K562 (cell line): ENCODE data around the gene LONP1. TPM values are rescaled to one million over a fixed set of nuclear protein-coding genes. Genes with fewer than 3 reads are reported as not detected.

Experiments used
- ATAC-seq: fragments of 200-7000 bp; cut with Tn5 transposase; 3 replicates; pipeline ENCODE4 v1.9.1; 2020; ENCODE audit warnings: moderate library complexity
- BruUV-seq: library from RNA; stranded (reverse); fragments of 400-500 nt; replicated peaks from 2 replicates; lab custom pipeline; 2021; lab: Mats Ljungman, UMichigan
- CTCF ChIA-PET: fragments of 300-600 bp; formaldehyde crosslinking; extraction: SDS; loops from one replicate; lab custom pipeline; 2021; ENCODE audit warnings: low intra/inter-chr PET ratio; lab: Yijun Ruan, JAX
- POLR2A ChIA-PET: fragments of 300-600, 350-650 bp; sonication (Branson Sonifier 250); formaldehyde crosslinking; extraction: SDS; loops from one replicate; lab custom pipeline; 2021; ENCODE audit warnings: antibody characterized with exemption, inconsistent platforms; lab: Yijun Ruan, JAX
- DNase-seq, 4 experiments: peaks; one replicate each; pipeline versions ENCODE4 v3.0.0 to v3.0.0-alpha.2; 2011 to 2018; ENCODE audit warnings: low spot score in 3 of 4, mixed read lengths in 3 of 4; ENCODE audit errors: extremely low read depth in 1 of 4
- FAIRE-seq: peaks from 2 replicates; lab custom pipeline; 2011; peaks lifted over from hg19 to GRCh38; lab: Jason Lieb, UNC
- H2AFZ ChIP-seq: 2 replicates; pipeline ENCODE4 v1.6.0; 2011; ENCODE audit warnings: low read depth, low read length, control low read depth, inconsistent platforms
- H3K27ac ChIP-seq: fragments of 200-600 bp; 3 replicates; pipeline ENCODE4 v1.8.0; 2011; ENCODE audit warnings: low read depth, mild to moderate bottlenecking, control low read depth, inconsistent platforms, low read length, moderate library complexity, mixed read lengths; ENCODE audit errors: extremely low read depth
- H3K27me3 ChIP-seq, 2 experiments: fragments of 300-600 bp in 1 of 2; 2 replicates in 1 of 2; 3 replicates in 1 of 2; pipeline versions ENCODE4 v1.6.0 to v1.8.0; 2011; ENCODE audit warnings: inconsistent platforms in 2 of 2, low read length in 2 of 2, mild to moderate bottlenecking in 1 of 2, mixed read lengths in 1 of 2, moderate library complexity in 1 of 2; ENCODE audit not compliant: control insufficient read depth in 2 of 2, insufficient read depth in 2 of 2
- H3K36me3 ChIP-seq: fragments of 300-600 bp; 3 replicates; pipeline ENCODE4 v1.8.0; 2011; ENCODE audit warnings: mild to moderate bottlenecking, low read length, inconsistent platforms; ENCODE audit not compliant: control insufficient read depth, insufficient read depth
- H3K4me1 ChIP-seq, 2 experiments: fragments of 200-600 bp in 1 of 2; replicated peaks in 1 of 2; 2 replicates in 1 of 2; 3 replicates in 1 of 2; pipeline versions ENCODE4 v1.5.1 to v1.8.0; 2011; ENCODE audit warnings: inconsistent platforms in 2 of 2, low read length in 2 of 2, mild to moderate bottlenecking in 1 of 2, mixed read lengths in 1 of 2, moderate library complexity in 1 of 2; ENCODE audit not compliant: control insufficient read depth in 2 of 2, insufficient read depth in 2 of 2
- H3K4me2 ChIP-seq: 2 replicates; pipeline ENCODE4 v1.6.1; 2011; ENCODE audit warnings: low read length, control low read depth, inconsistent platforms, mixed read lengths; ENCODE audit not compliant: insufficient read depth
- H3K4me3 ChIP-seq: fragments of 200-600 bp; sonication (generic), shearing (Covaris generic); 2 replicates; pipeline ENCODE4 v1.5.1; 2016; ENCODE audit warnings: control low read depth, inconsistent platforms
- H3K79me2 ChIP-seq: fragments of 200-600 bp; 3 replicates; pipeline ENCODE4 v1.8.0; 2011; ENCODE audit warnings: low read length, inconsistent platforms; ENCODE audit not compliant: control insufficient read depth, insufficient read depth
- H3K9ac ChIP-seq, 2 experiments: 2 replicates each; pipeline versions ENCODE4 v1.6.0 to v1.6.1; 2011; ENCODE audit warnings: low read depth in 2 of 2, low read length in 2 of 2, control low read depth in 1 of 2, inconsistent platforms in 1 of 2, mild to moderate bottlenecking in 1 of 2, mixed read lengths in 1 of 2; ENCODE audit not compliant: insufficient read depth in 1 of 2
- H3K9me1 ChIP-seq: one replicate; pipeline ENCODE4 v1.6.0; 2011; ENCODE audit warnings: inconsistent platforms, mild to moderate bottlenecking, low read length, moderate library complexity; ENCODE audit not compliant: control insufficient read depth, insufficient read depth
- H3K9me3 ChIP-seq: replicated peaks from 2 replicates; pipeline ENCODE4 v1.5.1; 2011; ENCODE audit warnings: low read depth, low read length, inconsistent platforms; ENCODE audit not compliant: control insufficient read depth, insufficient read depth
- H4K20me1 ChIP-seq: replicated peaks from 2 replicates; pipeline ENCODE4 v1.6.1; 2011; ENCODE audit warnings: low read length, inconsistent platforms, mixed read lengths; ENCODE audit not compliant: control insufficient read depth, insufficient read depth
- HCFC1 ChIP-seq: IDR thresholded peaks from 2 replicates; pipeline ENCODE4 v1.6.1; 2012; ENCODE audit warnings: low read depth, low read length, improper control_type of control experiment
- ZNF146 ChIP-seq: IDR thresholded peaks from one replicate; pipeline ENCODE4 v1.6.1; 2018; ENCODE audit warnings: missing compliant biosample characterization; ENCODE audit not compliant: unreplicated experiment
- WGBS: fragments of 100-300 bp; shearing (Covaris generic); methylation state at CpG from one replicate; pipeline ENCODE4 v1.1.6; 2016; ENCODE audit warnings: low coverage, mixed read lengths; ENCODE audit not compliant: insufficient coverage; ENCODE audit errors: missing lambda C conversion rate; 5-methylcytosine and 5-hydroxymethylcytosine counted together
- in situ Hi-C: fragments of 300-500 bp; cut with MboI; formaldehyde crosslinking; loops from 4 replicates; pipeline ENCODE4 v1.15.0; 2018; ENCODE audit warnings: inconsistent platforms, mixed read lengths
- intact Hi-C: fragments of 100-400 bp; cut with micrococcal nuclease; formaldehyde crosslinking; loops from 2 replicates; pipeline ENCODE4 v1.14.2; 2022
- polyA plus RNA-seq, 8 experiments: library from polyadenylated mRNA; depleted of rRNA in 4 of 8; stranded (reverse) in 5 of 8; unstranded in 3 of 8; fragments of >200 nt; fragmentation: Nextera tagmentation in 2 of 8; fragmentation: Illumina TruSeq in 1 of 8; extraction: Ambion mirVana in 2 of 8; extraction: Trizol in 1 of 8; gene quantifications; 2 replicates each; pipeline versions ENCODE4 v1.2.1 to v1.2.3, GENCODE V29; 2011 to 2014; ENCODE audit warnings: inconsistent platforms in 1 of 8, missing spikeins in 1 of 8
- total RNA-seq, 7 experiments: library from RNA; depleted of rRNA in 6 of 7; stranded (reverse); fragments of >200 nt in 6 of 7; fragmentation: Illumina TruSeq in 2 of 7; extraction: Trizol in 2 of 7; gene quantifications; 2 replicates each; pipeline versions ENCODE4 v1.2.1 to v1.2.3, GENCODE V29; 2011 to 2021; ENCODE audit warnings: low replicate concordance in 1 of 7
- TF ChIP-seq, protein P1 (sequence below), 3 experiments: IDR thresholded peaks in 2 of 3; conservative IDR thresholded peaks in 1 of 3; 2 replicates each; pipeline ENCODE4 v1.5.1; 2011 to 2012; ENCODE audit warnings: low read length in 3 of 3, mild to moderate bottlenecking in 3 of 3, control low read depth in 2 of 3, improper control_type of control experiment in 1 of 3, inconsistent platforms in 1 of 3, low read depth in 1 of 3, mixed read lengths in 1 of 3, moderate library complexity in 1 of 3; ENCODE audit not compliant: insufficient read depth in 2 of 3
- TF ChIP-seq, protein P2 (sequence below): fragments of 250-450 bp; sonication (Bioruptor Pico); IDR thresholded peaks from 2 replicates; pipeline ENCODE4 v1.5.0; 2020; ENCODE audit warnings: mild to moderate bottlenecking
- TF ChIP-seq, protein P3 (sequence below), 2 experiments: fragments of 450-650 bp in 1 of 2; sonication (generic) in 1 of 2; formaldehyde crosslinking; conservative IDR thresholded peaks; 2 replicates each; pipeline versions ENCODE4 v1.4.0 to v1.8.1; 2020 to 2022; ENCODE audit warnings: mild to moderate bottlenecking in 1 of 2, missing genetic modification reagents in 1 of 2
- TF ChIP-seq, protein P4 (sequence below): fragments of 250-450 bp; sonication (Bioruptor Pico); IDR thresholded peaks from 2 replicates; pipeline ENCODE4 v1.4.0; 2020; ENCODE audit warnings: mild to moderate bottlenecking, moderate library complexity

The LONP1 gene
- total and polyA plus RNA-seq, 9 of the 15 experiments (the other 6 are each of a cell fraction or from before 2014, with no cell fraction given), result 1.1 to 238 (median 84.5) TPM

DNA sequence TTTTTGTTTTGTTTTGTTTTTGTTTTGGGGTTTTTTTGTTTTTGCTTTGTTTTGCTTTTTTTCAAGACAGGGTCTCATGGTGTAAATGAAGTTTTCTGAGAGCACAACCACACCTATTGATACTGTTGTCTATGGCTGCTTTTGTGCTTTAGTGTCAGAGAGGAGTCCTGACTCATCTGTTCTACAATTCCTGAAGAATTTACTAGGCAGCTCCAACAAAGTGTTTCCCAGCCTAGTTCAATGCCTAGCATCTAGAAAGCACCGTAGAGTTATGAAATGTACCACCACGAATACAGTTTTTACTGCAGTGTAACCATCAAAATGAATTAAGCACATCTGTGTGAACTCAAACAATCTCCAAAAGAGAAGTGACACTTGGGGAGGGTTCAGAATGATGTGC is 75.9 kb downstream of the LONP1 start:
- Histone ChIP-seq H4K20me1 (peaks cover 29% of the 10 kb centered on the region), H2AFZ (no peak overlapping the region), H3K9me1 (peaks cover 8% of the 10 kb centered on the region), H3K36me3 (peaks cover 90% of the 10 kb centered on the region), H3K27me3 (no peaks in the 10 kb centered on the region), H3K9me3 (no peaks in the 10 kb centered on the region), H3K4me1 (no peaks in the 10 kb centered on the region), H3K27ac (no peak overlapping the region), H3K4me3 (no peak overlapping the region), H3K4me2 (no peak overlapping the region), H3K79me2 (peaks cover 79% of the 10 kb centered on the region), H3K9ac (no peak overlapping the region)
- TF ChIP-seq HCFC1 (no peak), ZNF146 (CRISPR knock-in tag) (no peak)
- TF ChIP-seq, protein P1, sequence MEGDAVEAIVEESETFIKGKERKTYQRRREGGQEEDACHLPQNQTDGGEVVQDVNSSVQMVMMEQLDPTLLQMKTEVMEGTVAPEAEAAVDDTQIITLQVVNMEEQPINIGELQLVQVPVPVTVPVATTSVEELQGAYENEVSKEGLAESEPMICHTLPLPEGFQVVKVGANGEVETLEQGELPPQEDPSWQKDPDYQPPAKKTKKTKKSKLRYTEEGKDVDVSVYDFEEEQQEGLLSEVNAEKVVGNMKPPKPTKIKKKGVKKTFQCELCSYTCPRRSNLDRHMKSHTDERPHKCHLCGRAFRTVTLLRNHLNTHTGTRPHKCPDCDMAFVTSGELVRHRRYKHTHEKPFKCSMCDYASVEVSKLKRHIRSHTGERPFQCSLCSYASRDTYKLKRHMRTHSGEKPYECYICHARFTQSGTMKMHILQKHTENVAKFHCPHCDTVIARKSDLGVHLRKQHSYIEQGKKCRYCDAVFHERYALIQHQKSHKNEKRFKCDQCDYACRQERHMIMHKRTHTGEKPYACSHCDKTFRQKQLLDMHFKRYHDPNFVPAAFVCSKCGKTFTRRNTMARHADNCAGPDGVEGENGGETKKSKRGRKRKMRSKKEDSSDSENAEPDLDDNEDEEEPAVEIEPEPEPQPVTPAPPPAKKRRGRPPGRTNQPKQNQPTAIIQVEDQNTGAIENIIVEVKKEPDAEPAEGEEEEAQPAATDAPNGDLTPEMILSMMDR (IDR thresholded peaks at IDR 0.05 in 2 of 3, conservative IDR thresholded peaks at IDR 0.05 in 1 of 3; ENCODE audit: insufficient read depth in 2 of 3, low read depth in 1 of 3, low read length in 3 of 3), result no peak
- TF ChIP-seq, protein P2, sequence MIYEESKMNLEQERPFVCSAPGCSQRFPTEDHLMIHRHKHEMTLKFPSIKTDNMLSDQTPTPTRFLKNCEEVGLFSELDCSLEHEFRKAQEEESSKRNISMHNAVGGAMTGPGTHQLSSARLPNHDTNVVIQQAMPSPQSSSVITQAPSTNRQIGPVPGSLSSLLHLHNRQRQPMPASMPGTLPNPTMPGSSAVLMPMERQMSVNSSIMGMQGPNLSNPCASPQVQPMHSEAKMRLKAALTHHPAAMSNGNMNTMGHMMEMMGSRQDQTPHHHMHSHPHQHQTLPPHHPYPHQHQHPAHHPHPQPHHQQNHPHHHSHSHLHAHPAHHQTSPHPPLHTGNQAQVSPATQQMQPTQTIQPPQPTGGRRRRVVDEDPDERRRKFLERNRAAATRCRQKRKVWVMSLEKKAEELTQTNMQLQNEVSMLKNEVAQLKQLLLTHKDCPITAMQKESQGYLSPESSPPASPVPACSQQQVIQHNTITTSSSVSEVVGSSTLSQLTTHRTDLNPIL (CRISPR knock-in tag), result no peak
- TF ChIP-seq, protein P3, sequence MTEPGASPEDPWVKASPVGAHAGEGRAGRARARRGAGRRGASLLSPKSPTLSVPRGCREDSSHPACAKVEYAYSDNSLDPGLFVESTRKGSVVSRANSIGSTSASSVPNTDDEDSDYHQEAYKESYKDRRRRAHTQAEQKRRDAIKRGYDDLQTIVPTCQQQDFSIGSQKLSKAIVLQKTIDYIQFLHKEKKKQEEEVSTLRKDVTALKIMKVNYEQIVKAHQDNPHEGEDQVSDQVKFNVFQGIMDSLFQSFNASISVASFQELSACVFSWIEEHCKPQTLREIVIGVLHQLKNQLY (CRISPR knock-in tag; conservative IDR thresholded peaks at IDR 0.05), result no peak
- TF ChIP-seq, protein P4, sequence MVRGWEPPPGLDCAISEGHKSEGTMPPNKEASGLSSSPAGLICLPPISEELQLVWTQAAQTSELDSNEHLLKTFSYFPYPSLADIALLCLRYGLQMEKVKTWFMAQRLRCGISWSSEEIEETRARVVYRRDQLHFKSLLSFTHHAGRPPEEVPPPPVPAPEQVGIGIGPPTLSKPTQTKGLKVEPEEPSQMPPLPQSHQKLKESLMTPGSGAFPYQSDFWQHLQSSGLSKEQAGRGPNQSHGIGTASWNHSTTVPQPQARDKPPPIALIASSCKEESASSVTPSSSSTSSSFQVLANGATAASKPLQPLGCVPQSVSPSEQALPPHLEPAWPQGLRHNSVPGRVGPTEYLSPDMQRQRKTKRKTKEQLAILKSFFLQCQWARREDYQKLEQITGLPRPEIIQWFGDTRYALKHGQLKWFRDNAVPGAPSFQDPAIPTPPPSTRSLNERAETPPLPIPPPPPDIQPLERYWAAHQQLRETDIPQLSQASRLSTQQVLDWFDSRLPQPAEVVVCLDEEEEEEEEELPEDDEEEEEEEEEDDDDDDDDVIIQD (CRISPR knock-in tag), result no peak
- WGBS, result 97% methylated on average over 2 of the region's 2 CpGs
- no peak for FAIRE-seq
- ATAC-seq, result no peak
- no peak for DNase-seq
- in situ Hi-C loops (no loop called here), intact Hi-C loops (no loop called here)
- POLR2A ChIA-PET, result interaction anchor here (0.8 to 1.1 kb wide), 2 partner anchors 9 to 39 kb away, joined by 3 to 4 read pairs; no protein-coding TSS in a partner anchor
- CTCF ChIA-PET, result no interaction called here
- BruUV-seq, result no TSS peak
